Fibroblast of skin of right quadriceps (primary cell): ENCODE results near the gene PCYOX1L.
"Not testable (repeated sequence)": the region's sequence is repeated elsewhere in the genome, so short reads cannot be mapped to it uniquely, and the experiment has no call there.

Source experiments
- DNase-seq: peaks from one replicate; pipeline ENCODE4 v3.0.0-alpha.2; 2013

The PCYOX1L gene

DNA sequence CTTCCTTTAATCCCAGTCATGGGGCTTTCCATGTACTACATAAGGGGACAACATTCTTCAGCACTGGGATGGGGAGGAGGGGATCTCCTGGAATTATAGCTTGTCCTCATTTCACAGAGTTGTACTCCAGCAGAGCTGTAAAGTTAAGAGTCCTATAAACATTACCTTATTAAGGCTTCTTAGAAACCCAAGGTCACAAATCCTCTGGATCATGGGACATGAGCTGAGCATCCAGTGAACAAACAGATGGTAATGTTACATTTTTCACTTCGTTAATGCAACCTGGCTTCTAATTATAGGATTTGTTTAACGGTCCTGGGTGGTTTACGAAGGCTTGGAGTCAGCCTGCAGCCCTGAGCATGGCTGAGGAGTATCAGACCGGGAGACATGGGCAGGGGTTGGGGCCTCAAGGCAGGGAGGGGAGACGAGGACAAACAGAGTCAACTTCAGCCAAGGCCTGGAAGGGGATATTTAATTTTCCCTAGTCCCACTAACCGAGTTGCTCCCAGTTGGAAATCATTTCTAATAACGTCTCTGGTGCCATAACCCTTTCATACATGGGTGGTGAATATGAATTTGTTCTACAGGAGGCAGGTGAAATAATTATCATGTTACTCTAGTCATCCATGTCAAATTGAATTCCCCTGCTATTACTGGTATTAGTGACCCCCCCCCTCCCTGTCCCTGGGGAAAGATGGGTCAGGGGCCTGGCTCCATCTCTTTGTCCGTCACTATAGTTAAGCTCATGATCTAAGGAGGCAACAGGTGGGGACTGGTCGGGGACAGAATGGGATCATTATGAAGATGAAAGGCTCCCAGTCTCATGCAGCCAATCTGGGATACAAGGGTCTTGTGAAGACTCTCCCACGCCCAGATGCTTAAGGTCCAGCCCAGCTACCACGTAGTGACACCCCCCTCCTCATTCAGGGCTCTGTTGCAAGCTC lies 32.0 kb downstream of the PCYOX1L start:
- DNase-seq: no peak

DNA sequence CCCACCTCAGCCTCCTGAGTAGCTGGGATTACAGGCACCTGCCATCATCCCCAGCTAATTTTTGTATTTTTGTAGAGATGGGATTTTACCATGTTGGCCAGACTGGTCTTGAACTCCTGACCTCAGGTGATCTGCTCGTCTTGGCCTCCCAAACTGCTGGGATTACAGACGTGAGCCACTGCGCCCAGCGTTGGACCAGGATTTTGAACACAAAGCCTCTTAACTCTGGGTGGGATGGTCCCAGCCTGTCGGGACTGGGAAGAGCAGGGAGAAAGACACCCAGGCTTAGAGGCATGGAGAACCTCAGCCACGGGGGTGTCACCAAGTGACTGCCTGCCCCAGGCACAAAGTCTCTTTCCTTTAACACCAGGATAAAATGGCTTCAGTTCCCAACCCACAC lies 33.2 kb downstream of the PCYOX1L start:
- DNase-seq: not testable (repeated sequence)

DNA sequence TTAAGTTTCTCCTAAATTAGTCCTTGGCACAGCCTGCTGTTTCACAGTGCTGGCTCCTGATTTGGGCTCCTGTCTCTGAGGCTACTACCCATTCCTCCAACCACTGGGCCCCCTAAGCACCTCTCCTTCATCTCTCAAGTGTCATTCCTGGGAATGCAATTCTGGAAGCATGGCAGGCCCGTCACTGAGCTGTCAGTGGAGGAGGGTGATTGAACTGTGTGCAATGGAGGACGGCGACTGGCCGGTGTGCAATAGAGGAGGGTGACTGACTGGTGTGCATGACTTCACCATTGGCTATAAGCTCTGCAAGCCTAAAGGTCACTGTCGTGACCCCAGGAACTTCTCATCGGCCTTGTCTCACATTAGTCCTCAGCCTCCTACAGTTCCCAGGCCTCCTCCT lies 33.7 kb downstream of the PCYOX1L start:
- no peak for DNase-seq

DNA sequence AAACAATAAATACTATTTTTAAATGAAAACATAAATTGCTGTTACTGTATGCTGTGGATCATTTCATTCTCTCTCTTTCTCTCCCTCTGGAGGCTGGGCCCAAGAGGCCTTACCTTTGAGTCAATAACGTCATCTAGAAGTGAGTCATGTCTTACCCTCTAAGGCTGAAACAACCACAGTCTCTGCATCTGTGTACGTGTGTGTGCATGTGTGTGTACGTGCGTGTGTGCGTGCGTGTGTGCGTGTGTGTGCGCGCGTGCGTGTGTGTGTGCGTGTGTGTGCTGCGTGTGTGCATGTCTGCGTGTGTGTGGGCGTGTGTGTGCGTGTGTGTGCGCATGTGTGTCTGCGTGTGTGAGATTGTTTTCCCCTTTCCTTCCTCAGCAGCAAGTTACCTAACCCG lies 34.9 kb downstream of the PCYOX1L start:
- DNase-seq: peak; percentile 81

DNA sequence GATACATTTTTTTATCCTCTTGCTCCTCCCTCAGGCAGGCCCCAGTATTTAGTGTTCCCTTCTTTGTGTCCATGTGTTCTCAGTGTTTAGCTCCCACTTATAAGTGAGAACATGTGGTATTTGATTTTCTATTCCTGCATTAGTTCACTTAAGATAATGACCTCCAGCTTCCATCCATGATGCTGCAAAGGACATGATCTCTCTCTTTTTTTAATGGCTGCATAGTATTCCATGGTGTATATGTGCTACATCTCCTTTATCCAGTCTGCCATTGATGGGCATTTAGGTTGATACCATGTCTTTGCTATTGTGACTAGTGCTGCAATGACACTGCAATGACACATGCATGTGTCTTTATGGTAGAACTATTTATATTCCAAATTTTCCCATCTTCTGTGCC lies 37.1 kb downstream of the PCYOX1L start:
- DNase-seq: not testable (repeated sequence)

DNA sequence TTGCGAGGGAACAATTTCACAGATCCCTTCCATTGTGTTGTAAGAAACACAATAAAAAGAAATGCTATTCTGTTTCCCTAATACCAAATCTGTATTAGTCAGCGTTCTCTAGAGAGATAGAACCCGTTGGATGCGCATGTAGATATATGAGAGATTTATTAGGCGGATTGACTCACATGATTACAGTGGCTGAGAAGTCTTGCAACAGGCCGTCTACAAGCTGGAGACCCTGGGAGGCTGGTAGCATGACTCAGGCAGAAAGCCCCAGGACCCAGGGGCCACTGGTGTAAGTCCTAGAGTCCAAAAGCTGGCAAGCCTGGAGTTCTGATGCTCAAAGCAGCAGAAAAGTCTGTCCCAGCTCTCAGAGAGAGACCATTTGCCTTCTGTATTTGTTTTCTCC lies 39.7 kb downstream of the PCYOX1L start:
- DNase-seq: peak; percentile 98

GRCh38 chr5:149398747-149399266 lies 41.0 kb downstream of the PCYOX1L start:
- not testable (repeated sequence) for DNase-seq

DNA sequence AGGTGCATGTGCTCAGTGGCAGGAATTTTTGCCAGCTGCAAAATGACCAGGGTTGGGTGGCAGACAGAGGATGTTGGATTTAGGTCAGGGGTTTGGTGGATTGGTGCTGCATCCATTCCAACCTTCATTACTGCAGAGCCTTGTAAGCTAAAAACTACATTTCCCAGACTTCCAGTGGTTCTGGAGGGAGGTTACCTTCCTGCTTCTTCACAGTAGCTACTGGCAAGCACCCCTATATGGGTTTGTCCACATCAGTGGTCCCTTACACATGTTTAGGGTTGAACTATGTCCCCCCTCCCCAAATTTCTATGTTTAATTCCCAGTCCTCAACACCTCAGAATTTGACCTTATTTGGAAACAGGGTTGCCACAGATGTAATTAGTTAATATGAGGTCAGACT lies 41.9 kb downstream of the PCYOX1L start:
- DNase-seq: peak; percentile 32

GRCh38 chr5:149400304-149400703 lies 42.5 kb downstream of the PCYOX1L start:
- no peak for DNase-seq

DNA sequence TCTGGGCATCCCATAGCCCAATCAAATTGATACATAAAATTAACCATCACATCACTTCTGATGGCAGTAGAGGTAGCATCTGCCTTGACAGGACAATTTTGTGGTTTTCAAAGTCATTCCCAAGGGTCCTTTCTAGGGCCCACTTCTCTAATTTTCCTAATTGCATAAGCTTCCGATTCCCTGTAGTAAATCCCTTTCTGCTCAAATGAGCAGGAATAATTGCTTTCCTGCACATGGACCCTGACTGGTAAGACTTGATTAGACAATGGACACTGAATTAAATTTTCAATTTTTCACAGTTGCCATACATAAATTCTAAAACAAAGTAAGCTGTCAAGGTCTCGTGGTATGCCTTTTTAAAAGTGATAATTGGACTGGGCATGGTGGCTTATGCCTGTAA lies 43.2 kb downstream of the PCYOX1L start:
- no peak for DNase-seq

DNA sequence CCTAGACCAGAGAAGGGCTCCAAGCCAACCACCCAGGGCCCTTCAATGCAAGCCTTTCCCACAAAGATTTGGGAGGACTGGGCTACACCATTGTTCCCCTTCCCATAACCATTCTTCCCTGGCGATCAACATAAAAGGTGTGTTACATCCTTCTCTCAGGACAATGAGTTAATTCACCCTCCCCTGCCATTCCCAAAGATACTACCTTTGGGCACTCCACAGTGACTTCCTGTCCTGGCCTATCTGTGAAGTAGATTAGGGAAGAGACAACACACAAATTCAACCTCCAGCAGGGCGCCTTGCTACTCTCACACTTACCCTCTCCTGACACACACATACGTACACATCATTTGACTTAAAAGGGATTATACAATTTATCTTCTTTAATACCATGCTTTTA lies 44.4 kb downstream of the PCYOX1L start:
- no peak for DNase-seq

DNA sequence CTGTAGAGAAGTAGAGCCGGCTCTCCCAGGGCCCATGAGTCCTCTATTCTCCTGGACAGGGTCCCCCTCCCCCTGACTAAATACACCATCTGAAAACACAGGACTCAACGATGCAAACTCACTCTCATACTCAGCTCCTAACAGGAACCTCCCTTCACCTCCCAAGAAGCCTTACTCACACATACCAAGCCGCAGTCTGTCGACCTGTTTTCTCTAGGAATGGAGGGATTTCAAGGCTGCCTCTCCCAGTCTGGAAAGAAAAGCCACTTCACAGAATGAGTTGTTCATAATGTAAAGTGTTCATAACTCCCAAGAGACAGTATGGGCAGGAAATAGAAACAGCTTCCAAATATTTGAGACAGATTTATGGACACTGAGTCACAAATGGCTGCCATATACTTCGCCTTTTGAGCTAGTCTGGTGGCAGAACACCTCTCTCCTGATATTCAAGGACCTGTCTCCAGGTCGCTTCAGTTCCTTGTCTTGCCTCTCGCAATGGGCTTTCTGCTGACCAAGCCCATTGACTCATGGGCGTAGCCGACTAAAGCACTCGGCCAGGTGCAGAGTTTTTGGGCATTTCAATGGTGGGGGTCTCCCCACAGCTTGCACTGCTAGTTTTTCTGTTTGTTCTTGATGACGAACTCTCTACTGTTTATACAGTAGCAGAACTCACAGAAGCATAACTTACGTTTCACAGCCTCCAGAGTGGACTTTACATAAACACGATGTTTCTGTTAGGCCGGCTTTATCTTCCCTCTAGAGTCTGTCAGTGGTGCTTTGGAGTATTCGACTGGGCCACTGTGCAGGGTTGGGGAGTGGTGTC lies 46.3 kb downstream of the PCYOX1L start:
- peak; percentile 100 for DNase-seq

GRCh38 chr5:149404746-149405549 lies 47.1 kb downstream of the PCYOX1L start:
- peak; percentile 96 for DNase-seq

DNA sequence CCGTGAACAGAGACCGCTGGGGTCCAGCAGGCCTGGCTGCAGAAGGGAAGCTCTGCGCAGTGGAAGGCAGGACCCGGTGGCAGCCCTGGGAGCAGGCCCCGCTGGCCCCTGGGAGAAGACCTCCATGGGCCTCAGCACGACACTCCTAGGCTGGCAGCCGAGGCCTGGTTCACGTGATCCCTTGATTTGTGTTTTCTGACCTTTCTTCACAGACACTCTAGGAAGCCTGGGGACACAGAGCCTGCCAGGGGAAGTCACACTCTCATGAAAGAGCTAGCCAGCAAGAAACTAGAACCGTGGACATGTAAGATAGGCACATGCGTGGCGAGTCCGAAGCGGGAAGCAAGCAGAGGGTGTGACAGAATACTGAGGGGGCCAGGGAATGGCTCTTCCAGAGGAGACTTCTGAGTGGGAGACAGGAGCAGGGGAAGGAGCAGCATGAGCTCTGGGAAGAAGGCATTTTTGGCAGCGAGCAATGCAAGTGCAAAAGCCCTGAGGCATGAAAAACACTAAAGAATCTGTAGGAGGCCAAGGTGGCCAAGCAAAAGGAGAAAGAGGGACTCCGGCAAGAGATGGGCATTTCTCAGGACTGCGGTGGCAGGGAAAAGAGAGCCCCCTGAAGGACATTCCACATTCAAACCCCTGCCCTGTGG lies 47.8 kb downstream of the PCYOX1L start:
- no peak for DNase-seq

- DNase-seq: peak; percentile 100
Observed at GRCh38 chr5:149406203-149406978, 48.5 kb downstream of the PCYOX1L start.

- DNase-seq: no peak
Observed at GRCh38 chr5:149406979-149407306, 49.1 kb downstream of the PCYOX1L start.

DNA sequence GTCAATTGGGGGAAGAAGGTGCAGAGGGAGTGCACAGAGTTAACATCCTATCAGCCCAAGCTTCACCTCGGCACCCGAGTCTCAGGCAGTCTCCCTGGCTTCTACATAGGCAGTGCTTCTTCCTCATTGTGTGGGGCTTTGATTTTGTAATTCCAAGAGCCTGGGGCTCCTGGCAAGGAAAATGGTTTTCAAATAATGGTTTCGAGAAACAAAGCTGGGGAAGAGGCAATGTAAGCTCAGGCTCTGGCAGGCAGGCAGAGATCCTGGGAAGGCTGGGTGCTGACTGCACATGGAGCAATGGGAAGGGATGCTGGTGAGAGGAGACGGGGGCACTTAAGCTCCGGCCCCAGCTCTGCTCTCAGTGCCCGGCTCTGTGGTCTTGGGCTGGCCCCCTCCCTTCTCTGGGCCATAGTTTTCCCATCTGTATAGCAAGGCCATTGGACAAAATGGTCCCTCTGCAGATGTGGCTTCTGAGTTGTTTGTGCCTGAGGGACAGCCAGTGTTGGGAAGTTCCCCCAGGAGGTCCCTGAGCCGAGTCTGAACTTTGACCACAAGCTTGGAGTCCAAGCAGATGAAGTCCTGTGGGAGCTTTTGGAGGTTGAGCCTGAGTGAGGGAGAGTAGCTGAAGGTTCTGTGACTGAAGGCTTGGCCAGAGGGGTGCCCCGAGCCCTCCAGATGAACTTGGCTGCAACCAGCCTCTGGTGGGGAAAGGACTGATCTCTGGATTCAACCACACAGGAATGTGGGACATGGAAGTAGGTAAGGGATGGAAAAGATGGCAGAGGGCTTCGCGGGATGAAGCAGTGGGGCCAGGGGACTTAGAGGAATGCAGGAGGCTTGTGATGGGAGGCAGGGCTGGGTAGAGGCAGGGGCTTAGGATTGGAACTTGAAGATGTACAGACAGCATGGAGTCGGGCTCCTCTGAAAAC lies 49.7 kb downstream of the PCYOX1L start:
- no peak for DNase-seq

DNA sequence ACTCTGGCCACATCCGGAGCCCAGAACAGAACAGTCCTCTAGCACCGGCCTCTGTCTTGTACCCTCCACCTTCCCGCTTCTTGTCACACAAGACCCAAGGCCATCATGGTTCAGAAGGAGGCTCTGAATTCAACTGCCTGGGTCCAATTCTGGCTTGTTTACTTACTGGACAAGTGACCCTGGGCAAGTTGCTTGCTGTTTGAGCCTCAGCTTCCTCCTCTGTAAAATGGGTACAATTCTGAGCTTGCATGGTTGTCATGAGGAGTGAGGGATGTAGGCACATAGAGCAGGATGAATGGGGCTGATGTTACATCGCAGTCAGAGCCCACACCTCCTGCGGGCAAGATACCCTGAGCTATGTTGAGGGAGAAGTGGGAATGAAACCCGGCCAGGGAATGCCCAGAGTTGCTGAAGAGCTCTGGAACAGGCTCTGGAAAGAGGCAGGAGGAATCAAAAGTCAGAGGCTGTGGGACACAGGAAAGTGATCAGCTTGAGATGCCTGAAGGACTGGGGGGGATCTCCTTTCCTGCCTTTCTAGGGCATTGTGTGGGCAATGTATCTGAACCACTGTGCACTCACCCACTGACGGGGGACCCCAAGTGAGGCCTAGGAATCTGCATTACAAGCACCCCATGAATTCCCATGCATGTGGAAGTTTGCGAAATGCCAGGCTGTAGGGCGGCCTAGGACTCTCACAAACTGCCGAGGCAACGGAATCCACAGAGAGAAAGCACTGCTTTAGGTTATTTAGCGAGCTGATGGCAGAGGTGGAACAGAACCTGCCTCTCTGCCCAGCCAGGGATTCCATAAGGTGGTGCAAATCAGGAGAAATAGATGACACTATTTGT lies 50.6 kb downstream of the PCYOX1L start:
- no peak for DNase-seq

GRCh38 chr5:149409268-149409948 lies 51.6 kb downstream of the PCYOX1L start:
- DNase-seq: no peak
